GM04504 (cell line): ENCODE measurements around the gene ARHGAP25.

Source experiments
- DNase-seq: peaks from one replicate; pipeline ENCODE4 v3.0.0-alpha.2; 2012; ENCODE audit warnings: low read depth

ARHGAP25 gene

DNA sequence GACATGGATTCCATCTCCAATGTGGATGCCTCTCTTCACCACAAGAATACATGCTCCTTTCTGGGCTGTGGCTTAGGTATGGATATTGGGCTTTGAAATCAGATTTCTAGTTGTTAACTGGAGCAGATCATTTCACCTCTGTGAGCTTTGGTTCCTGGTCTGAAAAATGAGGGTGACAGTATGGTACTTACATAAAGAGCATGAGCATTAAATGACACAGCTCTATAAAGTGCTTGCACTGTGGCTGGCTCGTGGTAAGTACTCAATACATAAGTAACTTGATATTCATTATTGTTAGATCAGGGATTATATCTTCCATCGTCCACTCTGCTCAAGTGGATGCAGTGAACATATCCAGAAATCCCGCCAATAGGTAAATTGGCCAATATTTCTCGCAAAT lies 33.4 kb downstream of the ARHGAP25 start:
- no peak for DNase-seq

DNA sequence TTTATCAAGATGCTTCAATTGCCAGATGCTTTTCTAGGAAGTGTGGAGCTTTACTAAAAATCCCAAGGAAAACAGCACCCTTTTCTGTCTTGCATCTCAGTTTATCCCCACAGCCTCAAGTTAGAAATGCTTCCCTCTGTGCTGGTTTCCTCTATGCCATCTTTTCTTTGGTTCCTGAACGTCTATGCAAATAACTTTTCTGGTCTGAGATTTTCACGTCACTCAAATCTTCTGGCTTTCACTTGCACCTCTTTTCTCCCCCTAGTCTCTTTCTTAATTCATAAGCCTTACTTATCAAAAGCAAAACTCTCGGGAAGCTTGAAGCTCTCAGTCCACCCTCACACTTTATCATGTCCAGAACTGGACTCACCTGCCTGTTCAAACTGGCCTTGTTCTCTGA lies 33.9 kb downstream of the ARHGAP25 start:
- DNase-seq = no peak

DNA sequence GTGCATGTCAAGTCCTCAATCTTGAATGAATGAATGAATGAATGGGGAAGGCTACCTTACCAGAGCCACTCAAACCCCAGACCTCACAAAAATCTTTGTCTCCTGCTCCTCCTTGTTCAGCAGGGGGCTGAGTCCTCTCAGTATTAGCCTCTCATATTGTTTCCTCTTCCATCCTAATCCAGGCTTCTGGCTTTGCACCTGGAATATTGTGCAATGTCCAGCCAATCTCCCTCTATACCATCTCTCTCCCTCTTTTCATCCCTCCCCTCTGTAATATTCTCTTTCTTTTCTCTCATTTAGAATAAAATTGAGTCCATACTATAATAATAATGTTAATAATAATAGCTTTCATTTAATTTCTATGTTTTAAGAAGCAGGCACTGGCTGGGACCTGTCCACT lies 34.3 kb downstream of the ARHGAP25 start:
- no peak for DNase-seq

DNA sequence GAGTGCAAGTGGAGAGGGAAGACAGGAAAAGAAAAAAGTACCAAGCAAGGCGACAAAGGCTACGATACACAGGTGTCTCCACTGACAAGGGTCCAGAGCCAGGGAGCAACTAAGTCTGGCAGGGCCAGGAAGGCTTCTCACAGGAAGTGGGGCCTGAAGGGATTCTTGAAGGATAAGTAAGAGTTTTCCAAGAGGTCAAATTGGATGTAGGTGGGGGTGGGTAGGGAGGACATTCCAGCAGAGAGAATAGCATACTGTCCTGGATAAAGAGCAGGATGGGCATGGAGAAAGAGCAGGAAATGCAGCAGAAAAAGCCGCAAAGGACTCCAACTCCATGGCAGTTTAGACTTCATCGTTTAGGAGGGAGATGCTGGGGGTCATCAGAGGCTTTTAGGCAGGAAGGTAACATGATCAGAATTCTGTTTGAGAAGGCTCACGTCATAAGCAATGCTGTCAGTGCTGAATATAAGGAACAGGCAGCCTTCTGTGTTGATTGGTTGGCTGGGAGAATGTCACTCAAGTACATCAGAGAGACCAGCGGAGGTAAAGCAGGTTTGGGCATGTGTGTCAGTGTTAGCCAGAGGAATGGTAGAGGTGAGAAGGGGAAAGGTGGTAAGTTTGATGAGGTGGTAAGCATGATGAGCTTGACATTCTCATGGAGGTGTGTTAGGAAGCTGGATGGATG lies 35.1 kb downstream of the ARHGAP25 start:
- DNase-seq = no peak

DNA sequence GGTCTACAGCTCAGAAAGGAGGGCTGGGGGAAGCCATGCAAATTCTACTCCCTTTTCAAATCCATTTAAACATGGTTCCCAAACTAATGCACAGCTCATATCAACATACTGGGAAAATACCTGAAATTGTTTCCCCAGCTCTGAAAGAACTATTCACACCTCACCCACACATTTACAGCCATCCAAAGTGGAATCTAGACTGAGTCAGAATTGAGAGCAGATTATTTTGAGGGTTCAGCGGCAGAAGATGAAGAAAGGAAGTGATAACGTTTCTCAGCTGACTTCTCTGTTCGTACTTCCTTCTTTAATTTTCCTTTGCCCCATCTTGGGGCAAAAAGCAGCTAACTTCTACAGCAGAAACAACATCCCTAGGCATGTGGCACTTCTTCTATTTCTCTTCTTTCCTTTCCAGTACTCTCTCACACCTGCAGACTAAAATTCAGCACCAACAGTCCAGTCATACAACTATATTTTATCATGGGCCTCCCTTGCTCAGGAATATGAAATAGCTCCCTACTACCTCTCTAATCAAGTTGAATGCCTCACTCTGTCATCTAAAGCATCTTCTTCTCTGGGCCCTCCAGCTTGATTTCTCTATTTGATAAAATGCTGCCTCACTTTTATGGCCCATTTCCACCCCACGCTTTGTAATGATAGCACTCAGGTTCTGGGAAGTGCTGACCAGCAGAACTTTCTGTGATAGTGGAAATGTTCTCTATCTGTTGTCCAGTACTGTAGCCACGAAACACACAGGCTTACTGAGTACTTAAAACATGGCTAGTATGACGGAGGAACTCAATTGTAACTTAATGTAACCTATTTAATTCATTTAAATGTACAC lies 35.9 kb downstream of the ARHGAP25 start:
- no peak for DNase-seq

DNA sequence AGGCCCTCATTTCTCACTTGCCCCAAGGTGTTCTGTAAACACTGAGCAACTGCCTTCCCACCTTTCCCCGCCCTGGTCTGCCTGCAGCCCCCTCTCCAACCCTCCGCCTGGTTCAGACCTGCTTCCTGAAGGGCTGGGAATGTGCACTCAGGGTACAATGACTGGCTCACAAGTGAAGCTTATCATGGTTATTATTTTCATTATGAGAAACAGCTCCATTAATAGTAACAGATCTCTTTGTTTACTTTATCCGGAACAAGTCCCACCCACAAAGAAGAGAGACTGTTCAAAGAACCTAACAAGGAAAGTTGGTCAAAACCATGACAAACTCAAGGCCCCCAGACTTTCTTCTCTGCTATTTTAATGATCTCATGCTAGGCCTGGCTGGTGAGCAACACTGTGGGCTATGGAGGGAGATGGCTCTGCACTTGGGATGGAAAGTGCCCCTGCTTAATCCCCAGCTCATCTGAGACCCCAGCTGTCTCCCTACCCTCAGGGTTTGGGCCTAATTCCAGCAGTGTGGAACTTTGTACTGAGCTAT lies 36.7 kb downstream of the ARHGAP25 start:
- DNase-seq = no peak

DNA sequence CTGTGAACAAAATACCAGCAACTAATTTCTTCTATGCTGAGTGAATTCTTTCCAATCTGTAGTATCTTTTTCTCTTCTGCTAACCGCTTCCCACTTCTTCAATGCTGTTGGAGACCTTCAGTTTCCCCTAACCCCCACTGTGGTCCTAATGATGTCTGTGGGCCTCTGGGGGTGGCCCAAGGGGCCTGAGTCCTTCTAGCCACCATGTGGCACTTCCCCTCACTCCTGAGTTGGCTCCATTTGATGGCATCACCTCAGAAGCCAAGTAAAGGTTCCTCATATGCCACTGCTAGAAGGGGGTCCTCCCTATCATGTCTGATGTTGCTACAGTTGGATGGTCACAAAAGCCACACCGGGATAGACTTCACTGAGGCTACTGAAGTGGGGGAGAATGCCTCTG lies 37.5 kb downstream of the ARHGAP25 start:
- DNase-seq = no peak

DNA sequence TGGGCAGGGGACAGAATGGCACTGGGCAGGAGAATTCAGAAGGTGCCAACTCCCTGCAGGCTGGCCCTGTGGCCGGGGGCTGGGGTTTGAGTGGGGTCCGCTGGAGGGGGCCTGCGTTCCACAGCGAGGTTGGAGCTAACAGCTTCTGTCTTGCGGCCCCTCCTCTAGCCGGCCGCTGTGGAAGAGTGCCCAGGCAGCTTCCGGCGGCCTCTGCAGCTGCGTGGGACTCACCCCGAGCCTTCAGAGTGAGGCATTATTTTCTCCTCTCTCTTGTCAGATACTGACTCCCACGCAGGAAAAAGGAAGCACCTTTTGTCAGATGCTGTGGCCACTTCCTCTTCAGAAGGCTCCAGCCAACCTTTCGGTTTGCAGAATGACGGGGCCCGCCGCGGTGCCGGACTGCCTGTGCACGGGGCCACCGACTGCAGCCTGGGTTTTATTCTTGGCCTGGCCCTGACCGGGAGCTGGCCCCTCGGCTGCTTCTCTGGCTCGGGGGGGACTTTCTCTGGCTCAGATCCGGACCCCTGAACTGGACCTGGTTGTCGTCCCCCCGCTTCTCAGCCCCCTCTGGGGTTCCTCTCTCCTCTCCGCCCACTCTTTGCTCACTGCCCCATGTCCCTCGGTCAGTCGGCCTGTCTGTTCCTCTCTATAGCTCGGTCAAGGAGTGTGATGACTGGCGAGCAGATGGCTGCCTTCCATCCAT lies 40.1 kb downstream of the ARHGAP25 start:
- DNase-seq = no peak

DNA sequence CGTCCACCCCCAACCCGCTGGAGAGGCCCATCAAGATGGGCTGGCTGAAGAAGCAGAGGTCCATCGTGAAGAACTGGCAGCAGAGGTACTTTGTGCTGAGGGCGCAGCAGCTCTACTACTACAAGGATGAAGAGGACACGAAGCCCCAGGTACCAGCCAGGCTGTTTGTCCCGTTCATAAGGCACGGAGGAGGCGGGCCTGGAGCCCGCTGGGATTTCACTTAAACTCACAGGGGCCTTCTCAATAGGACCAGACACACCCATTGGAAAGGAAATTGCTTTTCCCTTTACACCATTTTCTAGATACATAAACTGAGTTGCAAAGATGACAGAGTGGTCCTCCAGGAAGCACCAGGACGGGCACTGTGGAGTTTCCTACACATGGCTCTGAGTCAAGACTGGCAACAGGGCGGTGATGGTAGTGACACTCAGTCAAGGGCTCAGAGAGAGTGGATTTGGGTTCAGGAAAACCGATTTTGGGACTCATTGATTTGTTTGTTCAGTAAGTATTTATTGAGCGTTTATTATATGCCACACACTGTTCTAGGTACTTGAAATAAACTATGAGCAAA lies 40.7 kb downstream of the ARHGAP25 start:
- DNase-seq = no peak

DNA sequence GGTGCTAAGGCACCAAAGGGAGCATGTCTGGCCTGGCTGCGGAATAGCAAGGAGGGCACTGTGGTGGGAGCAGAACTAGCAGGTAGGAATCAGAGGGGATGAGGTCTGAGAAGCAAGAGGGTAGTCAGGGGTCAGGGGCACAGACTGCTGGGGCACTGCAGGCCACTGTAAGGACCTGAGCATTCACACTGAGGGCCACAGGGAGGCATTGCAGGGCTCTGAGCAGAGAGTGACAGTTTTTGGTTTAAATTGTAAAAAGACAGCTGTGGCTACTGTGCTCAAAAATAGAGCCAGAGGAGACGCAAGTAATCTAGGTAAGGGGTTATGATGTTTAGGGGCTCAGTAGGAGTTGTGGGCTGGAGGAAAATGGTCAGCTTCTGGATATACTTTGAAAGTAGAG lies 41.5 kb downstream of the ARHGAP25 start:
- DNase-seq = no peak

DNA sequence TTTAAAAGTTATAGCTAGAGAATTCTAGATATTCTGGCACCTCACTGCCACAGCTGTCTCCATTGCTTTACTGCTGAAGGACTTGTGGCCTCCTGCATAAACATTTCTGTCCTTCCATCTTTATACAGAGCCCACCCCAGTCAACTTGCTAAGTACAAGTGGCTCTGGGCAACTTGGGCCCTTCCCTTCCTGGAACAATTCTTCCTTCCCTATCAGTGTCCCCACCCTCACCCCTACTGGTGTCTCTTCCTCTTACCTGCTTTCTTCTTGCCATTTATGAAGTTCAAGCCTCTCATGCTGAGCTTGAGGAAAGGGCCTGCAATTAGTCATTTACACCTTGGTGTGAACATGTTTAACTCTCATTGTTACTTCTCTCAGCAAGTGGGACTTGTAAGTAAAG lies 45.0 kb downstream of the ARHGAP25 start:
- DNase-seq = no peak

DNA sequence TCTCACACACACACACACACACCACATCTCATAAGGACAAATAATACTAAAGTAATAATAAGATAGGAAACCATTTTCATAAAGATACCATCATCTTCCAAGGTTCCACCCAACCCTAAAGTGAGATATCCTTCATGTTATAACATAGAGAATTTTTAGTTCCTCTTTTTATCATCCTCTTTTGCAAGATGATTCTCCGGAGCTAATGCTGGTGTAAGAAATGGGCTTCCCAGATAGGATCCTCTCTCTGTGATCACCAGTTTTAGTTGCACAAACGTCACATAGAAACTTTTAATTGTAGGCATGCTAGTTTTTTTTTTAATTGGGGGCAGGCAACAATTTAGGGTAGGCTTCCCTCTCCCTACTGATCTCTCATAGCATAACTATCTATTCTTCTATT lies 49.6 kb downstream of the ARHGAP25 start:
- no peak for DNase-seq

DNA sequence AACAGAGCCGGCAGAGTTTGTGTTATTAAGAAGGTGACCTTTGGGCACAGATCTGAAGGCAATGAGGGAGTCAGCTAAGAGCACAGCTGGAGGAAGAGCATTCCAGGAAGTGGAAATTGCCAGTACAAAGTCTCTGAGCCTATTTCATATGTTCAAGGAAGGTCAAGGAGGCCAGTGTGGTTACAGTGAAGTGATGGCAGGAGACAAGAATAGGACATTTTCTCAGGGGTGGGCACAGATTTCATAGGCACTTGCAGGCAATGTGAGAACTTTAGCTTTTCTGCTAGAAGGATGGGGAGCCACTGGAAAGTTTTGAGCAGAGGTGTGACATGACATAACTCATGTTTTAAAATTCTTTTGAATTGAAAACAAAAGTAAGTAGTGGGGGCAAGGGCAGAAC lies 50.3 kb downstream of the ARHGAP25 start:
- DNase-seq = no peak

DNA sequence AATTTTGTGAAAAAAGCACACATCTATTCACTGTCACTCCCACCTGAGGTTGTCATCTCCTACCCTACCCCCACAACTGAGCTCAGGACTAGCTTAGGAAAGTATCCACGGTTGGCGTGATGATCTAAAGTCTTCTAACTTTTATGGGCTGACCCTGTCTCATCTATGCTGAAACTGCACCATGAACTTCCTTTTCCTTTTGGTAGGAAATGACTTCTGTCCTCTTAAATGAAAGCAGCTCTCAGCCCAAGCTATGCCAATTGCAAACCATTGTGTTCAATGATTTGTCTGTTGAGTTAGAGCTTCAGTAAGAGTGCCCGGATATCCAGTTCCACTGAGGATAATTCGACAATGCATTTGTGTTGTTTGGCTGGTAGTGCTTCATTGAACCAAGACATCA lies 52.7 kb downstream of the ARHGAP25 start:
- DNase-seq = no peak

DNA sequence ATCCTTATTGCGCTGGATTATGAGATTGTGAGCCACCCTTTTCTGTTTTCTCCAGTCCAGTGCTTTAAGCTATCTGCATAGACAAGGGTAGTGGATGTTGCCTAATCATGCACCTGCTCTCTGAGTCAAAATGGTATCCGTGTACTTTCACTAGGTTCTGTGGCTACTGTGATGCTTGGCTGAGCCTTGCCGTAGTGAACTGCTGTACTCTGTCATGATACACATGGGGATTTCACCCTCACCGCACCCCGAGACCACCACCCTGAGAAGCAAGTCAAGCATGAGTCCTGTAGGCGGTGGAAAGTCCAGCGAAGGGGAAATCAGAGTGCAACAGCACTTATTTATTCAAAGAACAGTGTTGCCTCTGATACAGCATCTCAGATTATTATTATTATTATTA lies 55.0 kb downstream of the ARHGAP25 start:
- no peak for DNase-seq

DNA sequence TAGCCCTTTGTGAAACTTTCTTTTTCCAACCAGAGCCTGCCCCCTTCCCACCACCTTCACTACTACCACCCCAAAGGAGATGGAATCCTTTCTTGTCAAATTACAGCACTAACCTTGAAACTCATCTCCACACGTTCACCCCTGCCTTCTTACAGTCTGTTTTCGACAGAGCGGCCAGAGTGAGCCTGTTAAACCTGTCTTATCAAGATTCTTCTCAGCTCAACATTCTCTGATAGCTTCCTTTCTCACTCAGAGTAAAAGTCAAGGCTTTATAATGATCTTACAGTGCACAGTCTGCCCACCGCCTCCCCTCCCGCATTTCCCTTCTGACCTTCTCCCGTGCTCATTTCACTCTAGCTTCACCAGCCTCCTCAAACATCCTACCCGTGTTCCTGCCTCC lies 56.0 kb downstream of the ARHGAP25 start:
- DNase-seq = no peak

DNA sequence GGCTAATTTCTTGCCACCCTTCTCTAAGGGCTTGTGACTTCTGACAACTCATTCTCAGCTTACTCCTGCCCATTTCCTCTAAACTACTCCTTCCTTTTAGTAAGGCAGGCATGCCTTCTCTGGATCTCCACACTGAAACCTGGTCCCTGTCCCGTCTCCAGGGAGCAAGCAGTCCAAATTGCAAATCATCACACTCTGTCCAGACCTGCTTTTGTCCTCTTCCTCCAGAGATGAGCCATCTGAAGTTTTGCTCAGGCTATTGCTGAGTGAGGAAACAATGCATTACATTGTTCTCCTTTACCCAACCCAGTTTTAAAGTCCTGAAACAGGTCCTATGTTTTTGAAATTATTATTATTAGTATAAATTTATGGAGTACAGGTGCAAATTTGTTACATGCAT lies 57.3 kb downstream of the ARHGAP25 start:
- no peak for DNase-seq

DNA sequence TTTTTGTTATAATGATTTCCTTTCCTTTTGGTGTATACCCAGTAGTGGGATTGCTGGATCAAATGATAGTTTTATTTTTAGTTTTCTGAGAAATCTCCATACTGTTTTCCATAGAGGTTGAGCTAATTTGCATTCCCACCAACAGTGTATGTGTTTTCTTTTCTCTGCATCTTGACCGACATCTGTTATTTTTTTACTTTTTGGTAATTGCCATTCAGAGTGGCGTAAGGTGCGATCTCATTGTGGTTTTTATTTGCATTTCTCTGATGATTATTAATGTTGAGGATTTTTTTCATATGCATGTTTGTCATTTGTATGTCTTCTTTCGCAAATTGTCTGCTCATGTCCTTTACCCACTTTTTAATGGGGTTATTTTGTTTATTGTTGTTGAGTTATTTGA lies 58.1 kb downstream of the ARHGAP25 start:
- no peak for DNase-seq

DNA sequence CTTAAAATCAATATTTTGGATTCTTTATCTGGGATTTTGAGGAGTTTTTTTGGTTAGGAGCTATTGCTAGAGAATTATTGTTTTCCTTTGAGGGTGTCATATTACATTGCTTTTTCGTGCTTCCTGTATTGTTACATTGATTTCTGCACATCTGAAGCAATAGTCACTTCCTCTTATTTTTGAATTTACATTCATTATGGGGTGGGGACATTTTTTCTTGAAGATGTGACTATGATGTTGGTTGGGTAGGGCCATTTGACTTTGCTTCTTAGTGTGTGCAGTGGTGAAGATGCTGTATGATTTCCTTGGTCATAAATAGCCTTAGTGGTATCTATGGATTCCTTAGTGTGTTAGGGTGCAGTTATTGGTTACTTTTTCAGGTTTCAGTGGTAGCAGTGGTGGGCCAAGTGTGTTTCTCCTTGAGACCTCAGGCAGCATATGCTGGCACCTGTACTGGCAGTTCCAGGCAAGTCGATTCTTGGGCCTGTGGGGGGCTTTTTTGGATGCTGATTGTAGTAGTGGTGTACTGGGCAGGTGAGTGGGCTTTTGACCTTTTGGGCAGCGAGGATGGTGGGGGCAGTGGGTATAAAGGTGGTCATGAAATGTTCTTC lies 61.8 kb downstream of the ARHGAP25 start:
- DNase-seq = no peak

DNA sequence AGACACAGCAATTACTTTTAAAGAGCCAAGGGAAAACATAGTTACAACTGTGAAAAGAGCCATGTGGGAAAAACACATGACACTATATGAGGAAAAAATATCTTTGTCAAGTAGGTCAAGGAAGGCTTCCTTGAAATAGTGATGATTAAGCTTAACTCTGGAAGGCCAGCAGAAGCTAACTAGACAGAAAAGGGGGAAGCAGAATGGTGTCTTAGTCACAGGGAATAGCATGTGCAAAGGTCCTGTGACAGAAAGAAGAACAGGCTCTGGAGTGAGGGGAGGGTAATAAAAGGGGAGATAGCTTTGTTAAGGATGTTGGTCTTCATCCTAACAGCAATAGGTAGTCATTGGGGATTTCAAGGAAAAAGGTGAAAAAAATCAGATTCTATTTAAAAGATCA lies 64.0 kb downstream of the ARHGAP25 start:
- no peak for DNase-seq

DNA sequence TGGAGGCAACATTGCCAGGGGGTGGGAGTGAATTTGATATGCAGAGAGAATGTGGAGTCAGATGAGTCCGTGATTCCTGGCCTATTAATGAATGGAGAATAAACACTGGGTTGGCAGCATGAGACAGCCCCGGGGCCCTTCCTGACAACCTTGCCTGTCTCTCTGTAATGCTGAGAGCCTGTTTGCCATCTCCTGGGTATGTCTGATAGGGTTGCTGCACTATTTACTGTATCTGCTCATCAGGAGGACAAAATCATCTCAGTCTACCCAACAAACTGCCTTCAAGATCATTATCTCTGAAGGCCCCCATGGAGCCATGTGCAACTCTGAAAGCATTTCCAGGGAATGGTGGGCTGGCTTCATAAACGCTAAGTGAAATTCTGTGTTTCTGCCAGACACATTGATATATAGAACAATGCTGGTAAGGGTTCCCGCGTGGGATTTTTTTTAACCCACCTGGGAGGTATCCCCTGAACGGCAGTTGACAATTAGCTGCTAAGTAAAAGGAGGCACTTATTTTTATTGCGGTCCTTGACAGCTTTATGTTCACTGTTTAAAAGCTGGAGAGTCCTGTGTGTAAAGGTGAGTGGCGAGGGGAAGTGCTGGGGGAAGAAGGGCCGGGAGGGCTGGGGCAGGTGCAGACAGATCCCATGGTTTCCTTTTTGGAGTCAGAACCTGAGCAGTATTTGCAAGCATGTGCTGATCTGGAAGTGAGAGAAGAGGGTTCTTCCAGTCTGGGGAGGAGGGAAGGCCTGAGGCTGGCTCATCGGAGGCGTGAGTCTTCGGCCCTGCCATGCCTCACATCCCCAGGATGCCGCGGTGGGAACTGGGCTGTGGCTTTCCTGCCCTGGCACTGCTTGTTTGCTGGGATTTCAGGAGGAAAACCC lies 64.8 kb downstream of the ARHGAP25 start:
- DNase-seq = no peak
